ENCODE measurements around the gene RBMS3. TPM values are rescaled to one million over a fixed set of nuclear protein-coding genes. Genes with fewer than 3 reads are reported as not detected.
"Not testable (repeated sequence)": the region's sequence is repeated elsewhere in the genome, so short reads cannot be mapped to it uniquely, and the experiment has no call there.

RBMS3 gene
- total and polyA plus RNA-seq, 2 experiments from 2014 or later = 20.8 TPM

- Histone ChIP-seq H3K27ac (no peak overlapping the region), H3K36me3 (no peaks in the 10 kb centered on the region), H3K4me3 (no peak overlapping the region), H3K27me3 (no peaks in the 10 kb centered on the region), H3K9me3 (ENCODE audit: low read depth) (no peaks in the 10 kb centered on the region), H3K4me1 (ENCODE audit: low read depth) (no peaks in the 10 kb centered on the region)
- DNase-seq (ENCODE audit: low read depth in 1 of 2, low spot score in 1 of 2) = no peak
- TF ChIP-seq, protein P1, sequence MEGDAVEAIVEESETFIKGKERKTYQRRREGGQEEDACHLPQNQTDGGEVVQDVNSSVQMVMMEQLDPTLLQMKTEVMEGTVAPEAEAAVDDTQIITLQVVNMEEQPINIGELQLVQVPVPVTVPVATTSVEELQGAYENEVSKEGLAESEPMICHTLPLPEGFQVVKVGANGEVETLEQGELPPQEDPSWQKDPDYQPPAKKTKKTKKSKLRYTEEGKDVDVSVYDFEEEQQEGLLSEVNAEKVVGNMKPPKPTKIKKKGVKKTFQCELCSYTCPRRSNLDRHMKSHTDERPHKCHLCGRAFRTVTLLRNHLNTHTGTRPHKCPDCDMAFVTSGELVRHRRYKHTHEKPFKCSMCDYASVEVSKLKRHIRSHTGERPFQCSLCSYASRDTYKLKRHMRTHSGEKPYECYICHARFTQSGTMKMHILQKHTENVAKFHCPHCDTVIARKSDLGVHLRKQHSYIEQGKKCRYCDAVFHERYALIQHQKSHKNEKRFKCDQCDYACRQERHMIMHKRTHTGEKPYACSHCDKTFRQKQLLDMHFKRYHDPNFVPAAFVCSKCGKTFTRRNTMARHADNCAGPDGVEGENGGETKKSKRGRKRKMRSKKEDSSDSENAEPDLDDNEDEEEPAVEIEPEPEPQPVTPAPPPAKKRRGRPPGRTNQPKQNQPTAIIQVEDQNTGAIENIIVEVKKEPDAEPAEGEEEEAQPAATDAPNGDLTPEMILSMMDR (IDR thresholded peaks at IDR 0.05; ENCODE audit: low read depth, low read length) = no peak
Observed at GRCh38 chr3:30035935-30036567, 755.2 kb downstream of the RBMS3 start.

DNA sequence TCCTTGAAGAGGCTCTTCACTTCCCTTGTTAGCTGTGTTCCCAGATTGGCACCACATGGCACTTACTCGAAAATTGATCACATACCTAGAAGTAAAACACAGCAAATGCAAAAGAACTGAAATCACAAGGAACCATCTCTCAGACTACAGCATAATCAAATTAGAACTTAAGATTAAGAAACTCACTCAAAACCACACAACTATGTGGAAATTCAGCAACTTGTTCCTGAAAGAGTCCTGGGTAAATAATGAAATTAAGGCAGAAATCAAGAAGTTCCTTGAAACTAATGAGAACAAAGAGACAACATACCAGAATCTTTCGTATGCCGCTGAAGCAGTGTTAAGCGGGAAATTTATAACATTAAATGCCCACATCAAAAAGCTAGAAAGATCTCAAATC lies 759.3 kb downstream of the RBMS3 start:
- no peaks in the 10 kb centered on the region for H3K27me3 ChIP-seq
- no peaks in the 10 kb centered on the region for H3K9me3 ChIP-seq (ENCODE audit: low read depth)
- H3K4me1 ChIP-seq (ENCODE audit: low read depth) = peaks cover 12% of the 10 kb centered on the region
- no peaks in the 10 kb centered on the region for H3K36me3 ChIP-seq
- no peak overlapping the region for H3K4me3 ChIP-seq
- DNase-seq (ENCODE audit: low read depth in 1 of 2, low spot score in 1 of 2) = no peak
- TF ChIP-seq, protein P1 (IDR thresholded peaks at IDR 0.05; ENCODE audit: low read depth, low read length) = no peak
- no peak overlapping the region for H3K27ac ChIP-seq

- not testable (repeated sequence) for DNase-seq (ENCODE audit: low read depth in 1 of 2, low spot score in 1 of 2); H3K27ac ChIP-seq; H3K27me3 ChIP-seq; H3K4me3 ChIP-seq; H3K36me3 ChIP-seq; H3K9me3 ChIP-seq (ENCODE audit: low read depth)
- H3K4me1 ChIP-seq (ENCODE audit: low read depth) = peaks cover 12% of the 10 kb centered on the region
Observed at GRCh38 chr3:30041481-30041880, 760.6 kb downstream of the RBMS3 start.

GRCh38 chr3:30042274-30042859 lies 761.5 kb downstream of the RBMS3 start:
- no peaks in the 10 kb centered on the region for H3K36me3 ChIP-seq
- H3K27me3 ChIP-seq = no peaks in the 10 kb centered on the region
- H3K27ac ChIP-seq = no peak overlapping the region
- no peaks in the 10 kb centered on the region for H3K9me3 ChIP-seq (ENCODE audit: low read depth)
- TF ChIP-seq, protein P1 (IDR thresholded peaks at IDR 0.05; ENCODE audit: low read depth, low read length) = peak; percentile 75
- no peak overlapping the region for H3K4me3 ChIP-seq
- peak; percentile 78 to 87 for DNase-seq (ENCODE audit: low read depth in 1 of 2, low spot score in 1 of 2)
- H3K4me1 ChIP-seq (ENCODE audit: low read depth) = peaks cover 12% of the 10 kb centered on the region

DNA sequence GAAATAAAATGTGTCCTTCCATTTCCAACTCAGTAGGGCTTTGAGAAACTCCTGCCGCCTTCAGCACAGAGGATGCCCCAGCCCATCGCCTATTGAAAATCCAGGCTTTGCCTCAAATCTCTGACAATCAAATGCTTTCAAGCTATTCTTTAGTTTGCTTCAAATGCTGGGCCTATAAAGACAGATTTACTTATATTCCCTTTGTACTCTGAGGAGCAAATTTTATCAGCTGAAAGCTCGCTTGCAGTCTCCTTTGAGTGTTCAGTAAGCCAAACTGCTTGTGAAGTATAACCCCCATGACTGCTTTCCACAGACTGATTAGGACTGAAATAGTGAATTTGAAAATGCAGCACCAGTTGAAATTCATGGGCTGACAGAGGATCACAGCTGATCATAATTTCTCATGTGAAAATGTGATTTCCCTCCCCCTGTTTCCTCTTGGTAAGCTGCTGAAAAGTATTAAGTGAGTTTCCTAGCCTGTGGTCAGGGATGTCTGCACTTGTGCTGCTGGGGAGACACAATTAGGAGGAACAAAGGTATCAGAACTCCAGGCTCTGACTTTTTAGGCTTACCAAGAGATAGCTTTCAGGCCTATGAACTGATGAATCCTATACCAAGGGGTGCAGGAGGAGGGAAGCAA lies 762.2 kb downstream of the RBMS3 start:
- TF ChIP-seq, protein P1 (IDR thresholded peaks at IDR 0.05; ENCODE audit: low read depth, low read length) = no peak
- H3K27ac ChIP-seq = peak overlapping the region; percentile 57

GRCh38 chr3:30044515-30044914 lies 763.6 kb downstream of the RBMS3 start:
- Histone ChIP-seq H3K36me3 (no peaks in the 10 kb centered on the region), H3K4me3 (no peak overlapping the region), H3K4me1 (ENCODE audit: low read depth) (peaks cover 16% of the 10 kb centered on the region), H3K27me3 (no peaks in the 10 kb centered on the region), H3K27ac (no peak overlapping the region), H3K9me3 (ENCODE audit: low read depth) (no peaks in the 10 kb centered on the region)
- DNase-seq (ENCODE audit: low read depth in 1 of 2, low spot score in 1 of 2) = no peak
- TF ChIP-seq, protein P1 (IDR thresholded peaks at IDR 0.05; ENCODE audit: low read depth, low read length) = no peak

More for the DNA sequence above, 762.2 kb downstream of the RBMS3 start:
- no peak for DNase-seq (ENCODE audit: low read depth in 1 of 2, low spot score in 1 of 2)
- Histone ChIP-seq H3K4me3 (no peak overlapping the region), H3K27me3 (no peaks in the 10 kb centered on the region), H3K9me3 (ENCODE audit: low read depth) (no peaks in the 10 kb centered on the region), H3K36me3 (no peaks in the 10 kb centered on the region), H3K4me1 (ENCODE audit: low read depth) (peaks cover 12% of the 10 kb centered on the region)
